ENCODE results near the gene CYB5A.

CYB5A gene

DNA sequence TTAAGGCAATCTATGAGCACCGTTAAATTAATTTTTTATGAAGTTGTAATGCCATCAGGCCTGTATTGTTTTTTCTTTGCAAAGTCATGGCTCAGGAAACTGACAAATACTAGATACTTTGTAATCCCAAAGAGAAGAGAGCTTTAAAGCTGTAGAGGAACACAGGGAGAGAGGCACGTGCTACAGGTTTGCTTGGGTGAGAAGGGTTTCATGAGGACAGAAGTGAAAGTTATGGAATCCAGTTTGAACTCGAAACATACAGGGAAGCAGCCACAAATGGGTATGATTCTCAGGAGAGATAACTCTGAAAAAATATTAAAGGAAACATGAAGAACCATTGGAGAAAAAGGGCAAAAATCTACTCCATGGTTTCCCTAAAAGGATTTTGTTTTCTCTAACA lies 49.8 kb downstream of the CYB5A start:
- no peak for DNase-seq

GRCh38 chr18:74241426-74241825 lies 50.3 kb downstream of the CYB5A start:
- DNase-seq = no peak

DNA sequence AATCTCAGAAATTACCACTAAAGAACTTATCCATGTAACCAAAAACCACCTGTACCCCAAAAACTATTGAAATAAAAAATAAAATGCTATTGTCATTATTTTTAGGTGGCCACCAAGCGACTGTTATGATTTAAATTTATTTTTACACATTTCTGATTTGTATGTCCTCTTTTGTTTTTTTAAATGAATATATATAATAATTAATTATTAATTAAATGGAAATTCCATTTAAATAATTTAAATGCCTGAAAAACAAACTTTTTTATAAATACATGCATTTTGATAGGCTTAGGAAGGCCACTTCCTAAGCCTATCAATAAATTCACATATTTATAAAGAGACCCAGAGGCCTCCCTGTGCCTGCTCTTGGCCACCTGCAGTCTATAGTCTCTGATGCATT lies 52.2 kb downstream of the CYB5A start:
- no peak for DNase-seq

- DNase-seq = no peak
Observed at GRCh38 chr18:74234326-74235171, 57.2 kb downstream of the CYB5A start.

GRCh38 chr18:74233933-74234325 lies 57.8 kb downstream of the CYB5A start:
- DNase-seq = no peak

- DNase-seq = no peak
Observed at GRCh38 chr18:74230922-74231714, 60.6 kb downstream of the CYB5A start.

DNA sequence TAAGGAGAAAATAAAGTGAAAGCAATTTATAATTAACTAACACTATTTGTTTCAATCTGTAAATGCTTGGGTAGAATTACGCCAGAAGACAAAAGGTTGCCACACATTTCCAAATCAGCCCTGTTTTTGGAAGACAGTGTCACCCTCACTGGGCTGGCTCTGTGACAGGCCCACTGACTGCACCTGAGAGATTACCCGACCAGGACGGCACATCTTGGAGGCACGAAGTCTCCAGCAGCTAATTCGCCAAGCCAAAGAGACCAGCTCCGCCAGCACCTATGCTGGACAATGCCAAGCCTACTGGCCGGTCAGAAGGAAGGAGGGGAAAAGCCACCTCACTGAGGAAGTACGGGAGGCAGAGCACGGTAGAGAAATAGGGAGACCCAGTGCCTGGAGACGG lies 61.9 kb downstream of the CYB5A start:
- no peak for DNase-seq

- no peak for DNase-seq
Observed at GRCh38 chr18:74229005-74229404, 62.8 kb downstream of the CYB5A start.

DNA sequence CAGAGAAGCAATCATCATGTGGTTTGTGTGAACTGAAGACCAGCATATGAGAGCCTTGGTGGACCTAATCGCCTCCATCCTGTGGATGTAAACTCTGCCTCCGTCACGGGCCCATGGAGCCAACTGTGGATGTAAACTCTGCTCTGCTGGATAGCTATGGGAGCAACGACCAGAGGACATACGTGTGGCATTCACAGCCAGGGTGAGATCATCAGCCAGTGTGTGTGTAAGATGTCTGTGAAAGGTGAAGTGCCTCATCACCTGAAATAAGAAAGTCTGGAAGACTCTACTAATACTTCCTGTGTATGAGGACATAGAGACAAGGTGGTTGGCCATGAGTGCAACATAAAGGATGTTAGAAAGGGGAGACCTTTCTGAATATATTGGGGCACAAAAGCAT lies 63.5 kb downstream of the CYB5A start:
- no peak for DNase-seq

DNA sequence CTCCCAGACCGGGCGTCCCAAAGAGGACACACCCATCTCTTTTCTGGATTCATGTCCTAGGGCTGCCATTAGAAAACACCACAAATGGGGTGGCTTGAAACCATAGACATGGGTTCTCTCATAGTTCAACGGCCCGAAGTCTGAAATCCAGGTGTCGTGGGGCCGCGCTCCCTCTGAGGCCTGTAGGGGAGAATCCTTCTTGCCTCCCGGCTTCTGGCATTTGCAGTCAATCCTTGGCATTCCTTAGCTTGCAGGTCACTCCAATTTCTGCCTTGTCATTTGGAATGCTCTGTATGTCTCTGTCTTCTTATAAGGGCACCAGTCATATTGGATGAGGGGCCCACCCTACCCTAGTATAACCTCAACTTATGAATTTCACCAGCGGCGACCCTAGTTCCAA lies 65.1 kb downstream of the CYB5A start:
- DNase-seq = no peak

GRCh38 chr18:74226156-74226555 lies 65.6 kb downstream of the CYB5A start:
- DNase-seq = no peak

DNA sequence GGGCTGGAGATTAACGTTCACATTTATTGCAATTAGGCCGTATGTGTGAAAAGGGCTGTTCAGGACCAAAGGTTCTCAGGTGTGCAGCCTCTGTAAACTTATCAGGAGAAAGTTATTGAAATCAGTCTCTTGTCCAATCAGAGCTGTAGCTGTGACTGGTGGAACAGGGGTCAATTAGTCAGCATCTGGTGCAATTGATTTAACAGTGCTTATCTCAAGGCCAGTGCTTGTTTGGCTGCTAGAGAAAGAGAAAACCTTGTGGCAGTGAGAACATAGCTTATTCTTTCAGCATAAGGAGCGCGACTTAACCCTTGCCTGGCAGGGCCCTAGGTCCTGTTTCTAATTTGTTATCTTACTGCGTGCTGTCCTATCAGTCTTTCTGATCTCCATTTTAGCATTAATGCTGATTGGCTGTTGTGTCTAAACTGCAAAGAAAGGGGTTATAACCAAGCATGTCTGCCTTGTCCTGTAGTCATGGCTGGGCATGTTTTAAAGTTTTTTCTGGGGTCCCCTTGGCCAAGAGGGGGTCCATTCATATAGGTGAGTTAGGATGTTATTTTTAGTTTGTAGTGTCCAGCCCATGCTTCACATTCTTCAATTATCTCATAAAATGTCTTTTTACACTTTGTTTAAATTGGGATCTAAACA lies 66.4 kb downstream of the CYB5A start:
- DNase-seq = no peak

- no peak for DNase-seq
Observed at GRCh38 chr18:74222710-74223494, 68.9 kb downstream of the CYB5A start.

DNA sequence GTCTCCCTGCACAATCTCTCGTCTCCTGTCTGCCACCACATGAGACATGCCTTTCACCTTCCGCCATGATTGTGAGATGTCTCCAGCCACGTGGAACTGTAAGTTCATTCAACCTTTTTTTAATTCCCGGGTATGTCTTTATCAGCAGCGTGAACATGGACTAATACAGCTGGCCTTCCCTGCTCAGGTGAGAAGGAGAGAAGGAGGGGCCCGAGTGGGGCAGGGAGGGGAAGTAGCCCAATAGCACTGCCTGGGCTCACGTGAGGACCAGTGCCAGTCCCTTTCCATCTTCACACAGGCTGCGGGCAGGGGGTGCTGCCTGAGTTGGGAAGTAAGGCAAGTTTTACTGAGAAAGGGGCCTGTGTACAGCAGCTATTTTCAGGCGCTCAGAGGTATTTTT lies 70.7 kb downstream of the CYB5A start:
- no peak for DNase-seq

- no peak for DNase-seq
Observed at GRCh38 chr18:74219056-74219455, 72.7 kb downstream of the CYB5A start.

DNA sequence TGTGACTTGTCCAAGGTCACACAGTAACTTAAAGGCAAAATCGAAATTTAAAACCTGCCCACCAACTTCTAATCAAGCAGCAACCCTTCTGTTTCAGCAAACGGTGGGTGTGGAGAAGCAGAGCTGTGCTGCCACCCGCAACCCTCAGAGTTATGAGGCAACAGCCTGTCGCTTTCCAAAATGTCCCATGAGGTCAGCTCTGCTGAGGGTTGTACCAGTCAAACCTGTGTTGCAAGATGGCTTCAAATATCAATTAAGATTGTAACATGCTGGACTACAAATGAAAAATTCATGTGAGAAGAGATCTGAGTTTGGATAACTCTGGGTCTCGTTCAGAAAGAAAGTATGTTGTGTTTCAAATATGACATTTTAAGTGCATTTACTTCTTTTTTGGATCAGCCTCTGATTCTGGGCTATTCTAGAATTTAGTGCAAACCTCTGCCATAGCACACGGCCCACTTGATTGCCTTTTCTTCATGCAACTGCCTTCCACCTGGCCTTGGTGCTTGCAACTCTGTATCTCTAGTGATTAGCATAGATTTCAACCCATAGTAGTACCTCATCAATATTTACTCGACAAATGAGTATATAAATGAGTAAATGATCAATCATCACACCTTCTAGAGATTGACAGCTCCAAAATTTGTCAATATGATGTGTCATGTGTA lies 74.2 kb downstream of the CYB5A start:
- DNase-seq = no peak

GRCh38 chr18:74216661-74217110 lies 75.1 kb downstream of the CYB5A start:
- no peak for DNase-seq

DNA sequence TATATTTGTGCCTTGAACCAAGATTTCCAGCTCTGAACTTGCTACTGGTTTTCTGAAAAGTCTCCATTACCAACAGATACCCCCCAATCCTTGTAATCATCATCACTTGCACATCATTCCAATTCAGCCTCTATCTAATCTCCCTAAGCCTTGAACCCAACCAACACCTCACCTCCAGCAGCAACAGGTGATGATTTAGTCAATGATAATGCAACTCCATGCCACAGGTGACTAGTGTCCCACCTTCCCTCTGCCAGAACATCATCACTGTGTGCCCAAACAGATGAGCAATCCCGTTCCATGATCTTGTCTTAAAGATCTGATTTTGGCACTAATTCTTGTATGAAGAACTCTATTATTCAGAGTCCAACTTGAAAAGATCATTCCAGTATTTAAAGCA lies 75.9 kb downstream of the CYB5A start:
- no peak for DNase-seq

DNA sequence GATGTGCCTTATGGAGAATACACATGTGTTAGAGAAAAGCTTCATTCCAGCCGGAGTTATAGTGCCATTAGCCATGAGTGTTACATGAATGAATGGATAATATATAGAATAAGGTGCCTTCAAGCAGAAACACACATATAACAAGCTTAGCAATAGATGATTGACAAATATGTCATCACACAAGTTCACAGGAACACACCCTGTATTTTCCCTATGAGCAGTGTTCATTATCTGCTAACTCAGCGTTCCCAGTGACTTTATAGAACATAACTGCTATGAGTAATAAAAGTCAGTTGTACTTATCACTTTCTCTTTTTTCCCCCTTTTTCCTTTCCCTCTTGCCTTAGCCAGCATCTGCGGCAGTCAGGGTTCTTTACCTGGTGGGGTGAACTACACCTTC lies 78.3 kb downstream of the CYB5A start:
- no peak for DNase-seq

GRCh38 chr18:74204526-74205152 lies 87.1 kb downstream of the CYB5A start:
- DNase-seq = no peak

DNA sequence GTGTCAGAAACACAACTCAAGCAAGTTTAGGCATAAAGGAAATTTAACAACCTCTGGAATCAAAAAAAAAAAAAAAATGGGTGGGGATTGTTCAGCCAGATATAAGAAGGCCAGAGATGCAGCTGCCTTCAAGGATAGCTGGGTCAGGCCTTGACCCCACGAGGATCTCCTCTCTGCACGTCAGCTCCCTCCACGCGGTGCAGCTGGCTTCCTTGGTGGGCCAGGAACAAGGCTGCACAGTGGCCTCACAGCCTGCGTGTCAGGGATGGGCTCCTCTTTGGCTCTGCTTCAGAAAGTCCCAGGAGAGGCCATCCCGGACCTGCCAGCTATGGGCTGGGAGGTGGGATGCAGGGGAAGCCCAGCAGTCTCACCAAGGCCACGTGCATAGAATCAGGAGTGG lies 88.0 kb downstream of the CYB5A start:
- no peak for DNase-seq
